IMR-90 (cell line): ENCODE results near the gene PHACTR3. TPM values are rescaled to one million over a fixed set of nuclear protein-coding genes. Genes with fewer than 3 reads are reported as not detected.

Source experiments
- ATAC-seq: fragments of 200-7000 bp; cut with Tn5 transposase; 2 replicates; pipeline ENCODE4 v1.9.1; 2020; ENCODE audit warnings: low read depth, mild to moderate bottlenecking, moderate library complexity
- BruUV-seq: library from RNA; stranded (reverse); fragments of 400-500 nt; replicated peaks from 2 replicates; lab custom pipeline; 2021; lab: Mats Ljungman, UMichigan
- CTCF ChIA-PET: fragments of 300-600 bp; formaldehyde crosslinking; extraction: SDS; loops from one replicate; lab custom pipeline; 2021; ENCODE audit warnings: antibody characterized with exemption; lab: Yijun Ruan, JAX
- POLR2A ChIA-PET: fragments of 300-600 bp; sonication (Branson Sonifier 250); formaldehyde crosslinking; loops from one replicate; lab custom pipeline; 2022; ENCODE audit warnings: antibody characterized with exemption; ENCODE audit not compliant: unreplicated experiment; lab: Charles Lee
- DNase-seq: peaks from one replicate; pipeline ENCODE4 v3.0.0; 2013
- H2AFZ ChIP-seq: replicated peaks from 2 replicates; pipeline ENCODE3; 2013; ENCODE audit warnings: low read length, mild to moderate bottlenecking; ENCODE audit not compliant: poor library complexity
- H2AK5ac ChIP-seq: 2 replicates; pipeline ENCODE4 v1.6.1; 2013; ENCODE audit warnings: low read depth, low read length, inconsistent platforms
- H2AK9ac ChIP-seq: replicated peaks from 2 replicates; pipeline ENCODE3; 2013; ENCODE audit warnings: mild to moderate bottlenecking, low read depth, low read length, moderate library complexity; ENCODE audit not compliant: poor library complexity
- H2BK120ac ChIP-seq: 2 replicates; pipeline ENCODE4 v1.6.1; 2013; ENCODE audit warnings: low read depth, low read length, inconsistent platforms
- H2BK15ac ChIP-seq: 3 replicates; pipeline ENCODE4 v1.6.1; 2013; ENCODE audit warnings: low read depth, low read length, inconsistent platforms
- H2BK20ac ChIP-seq: 2 replicates; pipeline ENCODE4 v1.6.1; 2013; ENCODE audit warnings: low read depth, mild to moderate bottlenecking, inconsistent platforms, low read length, moderate library complexity
- H2BK5ac ChIP-seq: 2 replicates; pipeline ENCODE4 v1.6.1; 2013; ENCODE audit warnings: mild to moderate bottlenecking, low read depth, low read length, inconsistent platforms; ENCODE audit not compliant: poor library complexity, severe bottlenecking
- H3K14ac ChIP-seq: replicated peaks from 2 replicates; pipeline ENCODE4 v1.6.1; 2013; ENCODE audit warnings: low read depth, low read length, inconsistent platforms
- H3K18ac ChIP-seq: 2 replicates; pipeline ENCODE4 v1.6.1; 2013; ENCODE audit warnings: low read depth, low read length, control low read depth
- H3K23ac ChIP-seq: 2 replicates; pipeline ENCODE4 v1.6.1; 2013; ENCODE audit warnings: low read depth, low read length, inconsistent platforms
- H3K27ac ChIP-seq: 2 replicates; pipeline ENCODE4 v1.5.1; 2013; ENCODE audit warnings: mild to moderate bottlenecking, control low read depth, low read length; ENCODE audit not compliant: insufficient read depth
- H3K27me3 ChIP-seq: 2 replicates; pipeline ENCODE4 v1.6.1; 2013; ENCODE audit warnings: low read length; ENCODE audit not compliant: control insufficient read depth, insufficient read depth
- H3K36me3 ChIP-seq: 2 replicates; pipeline ENCODE4 v1.6.1; 2013; ENCODE audit warnings: low read length, mixed read lengths; ENCODE audit not compliant: control insufficient read depth, insufficient read depth
- H3K4ac ChIP-seq: 2 replicates; pipeline ENCODE4 v1.6.1; 2013; ENCODE audit warnings: low read depth, low read length, inconsistent platforms
- H3K4me1 ChIP-seq: 2 replicates; pipeline ENCODE4 v1.6.1; 2013; ENCODE audit warnings: low read length, mixed read lengths; ENCODE audit not compliant: control insufficient read depth, insufficient read depth
- H3K4me2 ChIP-seq: 2 replicates; pipeline ENCODE4 v1.6.1; 2013; ENCODE audit warnings: low read depth, mild to moderate bottlenecking, control low read depth, low read length, moderate library complexity
- H3K4me3 ChIP-seq: 2 replicates; pipeline ENCODE4 v1.5.1; 2013; ENCODE audit warnings: low read depth, mild to moderate bottlenecking, control low read depth, low read length, moderate library complexity; ENCODE audit not compliant: insufficient read depth
- H3K56ac ChIP-seq: 2 replicates; pipeline ENCODE4 v1.6.1; 2013; ENCODE audit warnings: low read length, inconsistent platforms; ENCODE audit not compliant: insufficient read depth; ENCODE audit errors: extremely low read depth
- H3K79me1 ChIP-seq, 2 experiments: 2 replicates each; pipeline ENCODE4 v1.6.1; 2013; ENCODE audit warnings: low read length in 2 of 2, inconsistent platforms in 1 of 2, low read depth in 1 of 2
- H3K9ac ChIP-seq: 2 replicates; pipeline ENCODE4 v1.6.1; 2013; ENCODE audit warnings: low read depth, low read length, control low read depth
- H3K9me1 ChIP-seq: 2 replicates; pipeline ENCODE4 v1.6.1; 2013; ENCODE audit warnings: low read length, inconsistent platforms; ENCODE audit not compliant: insufficient read depth
- H3K9me3 ChIP-seq: 2 replicates; pipeline ENCODE4 v1.6.1; 2013; ENCODE audit warnings: low read length; ENCODE audit not compliant: control insufficient read depth, insufficient read depth
- H4K20me1 ChIP-seq: 2 replicates; pipeline ENCODE4 v1.6.1; 2013; ENCODE audit warnings: low read length, inconsistent platforms; ENCODE audit not compliant: insufficient read depth
- H4K5ac ChIP-seq: 2 replicates; pipeline ENCODE4 v1.6.1; 2013; ENCODE audit warnings: mild to moderate bottlenecking, low read depth, low read length, control low read depth
- H4K8ac ChIP-seq, 2 experiments: 2 replicates each; pipeline ENCODE4 v1.6.1; 2013; ENCODE audit warnings: low read depth in 2 of 2, low read length in 2 of 2, control low read depth in 1 of 2, inconsistent platforms in 1 of 2
- H4K91ac ChIP-seq: 2 replicates; pipeline ENCODE4 v1.6.1; 2013; ENCODE audit warnings: low read depth, low read length, inconsistent platforms; ENCODE audit not compliant: insufficient read depth
- BHLHE40 ChIP-seq: fragments of 150-350 bp; IDR thresholded peaks from 2 replicates; pipeline ENCODE4 v1.6.1; 2016; ENCODE audit warnings: mild to moderate bottlenecking, low read depth, low read length
- CEBPB ChIP-seq: IDR thresholded peaks from 2 replicates; pipeline ENCODE4 v1.6.1; 2012; ENCODE audit warnings: low read depth, low read length, improper control_type of control experiment
- CHD1 ChIP-seq: IDR thresholded peaks from 2 replicates; pipeline ENCODE4 v1.6.1; 2012; ENCODE audit warnings: low read depth, low read length, improper control_type of control experiment
- CTCF ChIP-seq: conservative IDR thresholded peaks from 2 replicates; pipeline ENCODE4 v1.5.1; 2012; ENCODE audit warnings: mild to moderate bottlenecking, low read depth, low read length, improper control_type of control experiment
- ELK1 ChIP-seq: fragments of 150-350 bp; IDR thresholded peaks from 2 replicates; pipeline ENCODE4 v1.6.1; 2016; ENCODE audit warnings: low read depth, mild to moderate bottlenecking, low read length, moderate library complexity, borderline replicate concordance
- FOS ChIP-seq: fragments of 150-350 bp; IDR thresholded peaks from 2 replicates; pipeline ENCODE4 v1.6.1; 2016; ENCODE audit warnings: low read depth, low read length
- MAFK ChIP-seq: IDR thresholded peaks from 2 replicates; pipeline ENCODE4 v1.6.1; 2012; ENCODE audit warnings: low read depth, low read length, improper control_type of control experiment
- MAZ ChIP-seq: IDR thresholded peaks from 2 replicates; pipeline ENCODE4 v1.6.1; 2012; ENCODE audit warnings: low read depth, mild to moderate bottlenecking, low read length, improper control_type of control experiment, moderate library complexity, borderline replicate concordance
- MXI1 ChIP-seq: IDR thresholded peaks from 2 replicates; pipeline ENCODE4 v1.6.1; 2012; ENCODE audit warnings: low read depth, mild to moderate bottlenecking, low read length, moderate library complexity, borderline replicate concordance
- NFE2L2 ChIP-seq: fragments of 150-350 bp; IDR thresholded peaks from 2 replicates; pipeline ENCODE4 v1.6.1; 2016; ENCODE audit warnings: low read depth, mild to moderate bottlenecking, low read length
- POLR2A ChIP-seq: IDR thresholded peaks from 2 replicates; pipeline ENCODE4 v1.6.1; 2012; ENCODE audit warnings: mild to moderate bottlenecking, low read depth, low read length
- RAD21 ChIP-seq: IDR thresholded peaks from 2 replicates; pipeline ENCODE4 v1.6.1; 2012; ENCODE audit warnings: low read length, improper control_type of control experiment
- RCOR1 ChIP-seq: IDR thresholded peaks from 2 replicates; pipeline ENCODE4 v1.6.1; 2012; ENCODE audit warnings: mild to moderate bottlenecking, low read length, improper control_type of control experiment; ENCODE audit not compliant: insufficient replicate concordance
- RFX5 ChIP-seq: IDR thresholded peaks from 2 replicates; pipeline ENCODE4 v1.8.0; 2012; ENCODE audit warnings: low read depth, mild to moderate bottlenecking, low read length, moderate library complexity
- SMC3 ChIP-seq: fragments of 150-350 bp; IDR thresholded peaks from 2 replicates; pipeline ENCODE4 v1.6.1; 2016; ENCODE audit warnings: low read depth, mild to moderate bottlenecking, antibody characterized with exemption, low read length, moderate library complexity
- USF2 ChIP-seq: fragments of 150-350 bp; IDR thresholded peaks from 2 replicates; pipeline ENCODE4 v1.6.1; 2017; ENCODE audit warnings: mild to moderate bottlenecking, antibody characterized with exemption, low read length, low read depth
- WGBS, 2 experiments: methylation state at CpG; one replicate each; pipeline versions ENCODE4 v1.1.5 to v1.1.7; 2013; ENCODE audit warnings: missing lambda C conversion rate in 2 of 2; ENCODE audit not compliant: insufficient read length in 1 of 2; ENCODE audit errors: extremely low coverage in 2 of 2; 5-methylcytosine and 5-hydroxymethylcytosine counted together
- dilution Hi-C: fragments of 300-500 bp; cut with HindIII; formaldehyde crosslinking; loops from one replicate; pipeline ENCODE4 v1.14.3; 2018; ENCODE audit warnings: low sequenced_read_pairs; ENCODE audit not compliant: unreplicated experiment
- in situ Hi-C: fragments of 300-500 bp; cut with MboI; formaldehyde crosslinking; loops from 3 replicates; pipeline ENCODE4 v1.14.3; 2019; ENCODE audit warnings: low sequenced_read_pairs, inconsistent platforms, mixed read lengths
- intact Hi-C: fragments of 100-400 bp; cut with micrococcal nuclease; formaldehyde crosslinking; loops from 2 replicates; pipeline ENCODE4 v1.10.0; 2022
- polyA plus RNA-seq, 3 experiments: library from polyadenylated mRNA; depleted of rRNA; stranded (reverse); fragments of >200 nt; gene quantifications; 2 replicates each; pipeline ENCODE4 v1.2.3, GENCODE V29; 2012; ENCODE audit warnings: low replicate concordance in 1 of 3
- total RNA-seq: library from RNA; depleted of rRNA; stranded (reverse); fragments of >200 nt; gene quantifications from 2 replicates; pipeline ENCODE4 v1.2.3, GENCODE V29; 2012

Gene PHACTR3
- total and polyA plus RNA-seq, 2 of the 4 experiments (the other 2 are of a cell fraction) = not detected

- no peak overlapping the region for H3K27ac ChIP-seq
- H4K5ac ChIP-seq = no peak overlapping the region
- H3K9ac ChIP-seq = no peak overlapping the region
- no peak overlapping the region for H4K8ac ChIP-seq
- no peak overlapping the region for H2BK5ac ChIP-seq
- H2AK5ac ChIP-seq = no peak overlapping the region
- no peak for TF ChIP-seq RAD21
- TF ChIP-seq SMC3 = no peak
- TF ChIP-seq CEBPB = no peak
- TF ChIP-seq CHD1 = no peak
- no peak for TF ChIP-seq CTCF
- TF ChIP-seq BHLHE40 = no peak
- no peak for TF ChIP-seq FOS
- TF ChIP-seq MAFK = no peak
- no peak for TF ChIP-seq ELK1
- no peak for TF ChIP-seq POLR2A
- TF ChIP-seq MAZ = no peak
- no peak for TF ChIP-seq NFE2L2
- TF ChIP-seq RFX5 = no peak
- TF ChIP-seq USF2 = no peak
- TF ChIP-seq RCOR1 = no peak
- no peak for TF ChIP-seq MXI1
- intact Hi-C loops = no loop called here
- in situ Hi-C loops = no loop called here
- H3K79me1 ChIP-seq = no peaks in the 10 kb centered on the region
- no TSS peak for BruUV-seq
- WGBS, 2 experiments = 30% methylated on average over 2 of the region's 8 CpGs; no CpG with 5 or more reads in 1 of the 2 experiments
- no peak overlapping the region for H3K4ac ChIP-seq
- no peaks in the 10 kb centered on the region for H4K20me1 ChIP-seq
- dilution Hi-C loops = no loop called here
- H3K14ac ChIP-seq = no peak overlapping the region
- no peak overlapping the region for H2BK15ac ChIP-seq
- H3K56ac ChIP-seq = no peak overlapping the region
- ATAC-seq = no peak
- H3K4me2 ChIP-seq = no peak overlapping the region
- H2AK9ac ChIP-seq = no peak overlapping the region
- peaks cover 27% of the 10 kb centered on the region; the same call in 1 of the 2 replicates for H3K9me3 ChIP-seq
- H3K27me3 ChIP-seq = no peaks in the 10 kb centered on the region
- H3K18ac ChIP-seq = no peak overlapping the region
- POLR2A ChIA-PET = no interaction called here
- H3K9me1 ChIP-seq = no peaks in the 10 kb centered on the region
- no peak overlapping the region for H2BK20ac ChIP-seq
- no peak overlapping the region for H3K23ac ChIP-seq
- H4K91ac ChIP-seq = no peak overlapping the region
- no peak for DNase-seq
- no peak overlapping the region for H2AFZ ChIP-seq
- CTCF ChIA-PET = no interaction called here
- no peak overlapping the region for H3K4me3 ChIP-seq
- H2BK120ac ChIP-seq = no peak overlapping the region
- H3K4me1 ChIP-seq = no peaks in the 10 kb centered on the region
- no peaks in the 10 kb centered on the region for H3K36me3 ChIP-seq
These were observed 141.4 kb downstream of the PHACTR3 start for GRCh38 chr20:59745716-59746115.
